ENCODE results near the gene BRD7.

DNA sequence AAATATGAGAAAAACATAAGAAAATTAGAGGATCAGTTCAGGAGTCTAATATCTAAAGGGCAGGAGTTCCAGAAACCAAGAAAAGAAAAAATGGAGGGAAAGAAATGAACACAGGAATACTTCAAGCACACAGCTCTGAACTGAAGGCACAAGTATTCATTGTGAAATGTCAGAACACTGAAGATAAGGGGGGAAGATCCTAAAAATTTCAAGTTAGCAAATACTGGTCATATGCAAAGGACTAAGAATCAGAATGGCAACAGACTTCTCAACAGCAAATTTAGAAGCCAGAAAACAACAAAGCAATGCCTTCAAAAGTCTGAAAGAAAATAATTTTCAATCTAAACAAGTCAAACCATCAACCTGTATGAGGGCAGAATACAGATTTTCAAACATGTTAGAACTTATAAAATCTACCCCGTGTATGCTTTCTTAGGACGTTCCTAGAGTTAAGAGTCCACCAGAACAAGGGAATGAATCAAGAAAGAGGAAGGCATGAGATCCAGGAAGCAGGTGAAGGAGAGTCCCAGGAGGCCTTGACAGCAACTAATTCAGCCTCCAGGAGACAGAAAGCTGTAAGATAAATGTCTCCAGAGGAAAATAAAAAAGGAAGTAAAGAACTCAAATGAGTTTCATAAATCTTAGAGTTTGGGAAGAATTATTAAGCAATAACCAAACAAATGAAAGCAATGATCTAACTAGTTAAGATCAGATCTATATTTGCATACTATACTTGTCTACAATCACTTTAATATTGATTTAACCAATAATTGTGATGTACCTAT lies 2.8 kb downstream of the BRD7 start:
- TF ChIP-seq, protein P1, sequence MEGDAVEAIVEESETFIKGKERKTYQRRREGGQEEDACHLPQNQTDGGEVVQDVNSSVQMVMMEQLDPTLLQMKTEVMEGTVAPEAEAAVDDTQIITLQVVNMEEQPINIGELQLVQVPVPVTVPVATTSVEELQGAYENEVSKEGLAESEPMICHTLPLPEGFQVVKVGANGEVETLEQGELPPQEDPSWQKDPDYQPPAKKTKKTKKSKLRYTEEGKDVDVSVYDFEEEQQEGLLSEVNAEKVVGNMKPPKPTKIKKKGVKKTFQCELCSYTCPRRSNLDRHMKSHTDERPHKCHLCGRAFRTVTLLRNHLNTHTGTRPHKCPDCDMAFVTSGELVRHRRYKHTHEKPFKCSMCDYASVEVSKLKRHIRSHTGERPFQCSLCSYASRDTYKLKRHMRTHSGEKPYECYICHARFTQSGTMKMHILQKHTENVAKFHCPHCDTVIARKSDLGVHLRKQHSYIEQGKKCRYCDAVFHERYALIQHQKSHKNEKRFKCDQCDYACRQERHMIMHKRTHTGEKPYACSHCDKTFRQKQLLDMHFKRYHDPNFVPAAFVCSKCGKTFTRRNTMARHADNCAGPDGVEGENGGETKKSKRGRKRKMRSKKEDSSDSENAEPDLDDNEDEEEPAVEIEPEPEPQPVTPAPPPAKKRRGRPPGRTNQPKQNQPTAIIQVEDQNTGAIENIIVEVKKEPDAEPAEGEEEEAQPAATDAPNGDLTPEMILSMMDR (conservative IDR thresholded peaks at IDR 0.05 in 1 of 2, IDR thresholded peaks at IDR 0.05 in 1 of 2; ENCODE audit: extremely low read depth in 1 of 2, insufficient read depth in 1 of 2, low read depth in 1 of 2, low read length in 2 of 2): no peak
- TF ChIP-seq EZH2 (IDR thresholded peaks at IDR 0.05; ENCODE audit: borderline replicate concordance, low read length): no peak

Measured in mammary epithelial cell (primary cell).